HG03457 (cell line): ENCODE results near the gene HMGN2.
"Not testable (repeated sequence)": the region's sequence is repeated elsewhere in the genome, so short reads cannot be mapped to it uniquely, and the experiment has no call there.

Experiments used
- ATAC-seq: cut with Tn5 transposase; IDR thresholded peaks from one replicate; pipeline ENCODE4 v1.9.1; 2021; ENCODE audit warnings: moderate number of reproducible peaks; ENCODE audit not compliant: unreplicated experiment

The HMGN2 gene

GRCh38 chr1:26476958-26477357, 4.7 kb downstream of the HMGN2 start:
- no peak for ATAC-seq

GRCh38 chr1:26477446-26478152, 5.4 kb downstream of the HMGN2 start:
- ATAC-seq: no peak

- ATAC-seq: no peak
Measured at GRCh38 chr1:26478159-26478558, 5.9 kb downstream of the HMGN2 start.

- ATAC-seq: no peak
Measured at GRCh38 chr1:26478988-26479387, 6.7 kb downstream of the HMGN2 start.

- no peak for ATAC-seq
Measured at GRCh38 chr1:26482921-26483320, 10.7 kb downstream of the HMGN2 start.

GRCh38 chr1:26483980-26484379, 11.7 kb downstream of the HMGN2 start:
- no peak for ATAC-seq

GRCh38 chr1:26490155-26490554, 17.9 kb downstream of the HMGN2 start:
- no peak for ATAC-seq

- ATAC-seq: no peak
Measured at GRCh38 chr1:26493267-26493666, 21.0 kb downstream of the HMGN2 start.

GRCh38 chr1:26493938-26494337, 21.7 kb downstream of the HMGN2 start:
- no peak for ATAC-seq

GRCh38 chr1:26496861-26497260, 24.6 kb downstream of the HMGN2 start:
- no peak for ATAC-seq

- no peak for ATAC-seq
Measured at GRCh38 chr1:26498894-26499293, 26.7 kb downstream of the HMGN2 start.

GRCh38 chr1:26500488-26501175, 28.4 kb downstream of the HMGN2 start:
- peak; percentile 36 for ATAC-seq

- ATAC-seq: not testable (repeated sequence)
Measured at GRCh38 chr1:26510711-26511110, 38.5 kb downstream of the HMGN2 start.

GRCh38 chr1:26515836-26516235, 43.6 kb downstream of the HMGN2 start:
- not testable (repeated sequence) for ATAC-seq

GRCh38 chr1:26516987-26517765, 44.9 kb downstream of the HMGN2 start:
- ATAC-seq: no peak

GRCh38 chr1:26517766-26518049, 45.5 kb downstream of the HMGN2 start:
- ATAC-seq: no peak

- ATAC-seq: no peak
Measured at GRCh38 chr1:26518355-26518754, 46.1 kb downstream of the HMGN2 start.

GRCh38 chr1:26520339-26520738, 48.1 kb downstream of the HMGN2 start:
- ATAC-seq: no peak

- no peak for ATAC-seq
Measured at GRCh38 chr1:26521669-26522030, 49.4 kb downstream of the HMGN2 start.

GRCh38 chr1:26522073-26522472, 49.8 kb downstream of the HMGN2 start:
- ATAC-seq: no peak

GRCh38 chr1:26524181-26524580, 51.9 kb downstream of the HMGN2 start:
- ATAC-seq: no peak
